Sigmoid colon (tissue), 7 donors: ENCODE data around the gene VWDE. TPM values are rescaled to one million over a fixed set of nuclear protein-coding genes. Genes with fewer than 3 reads are reported as not detected.

Experiments
- DNase-seq: peaks from one replicate; pipeline ENCODE4 v3.0.0-alpha.2; 2019
- H3K27ac ChIP-seq, 4 donors: fragments of 200-600 bp; sonication (generic); one replicate each; pipeline ENCODE4 v1.5.1; 2016 to 2019; ENCODE audit warnings: mild to moderate bottlenecking in 1 of 4
- H3K27me3 ChIP-seq, 3 donors: fragments of 200-600 bp; sonication (generic); one replicate each; pipeline ENCODE4 v1.5.1; 2019; ENCODE audit warnings: mild to moderate bottlenecking in 1 of 3
- H3K36me3 ChIP-seq, 4 donors: fragments of 200-600 bp; sonication (generic); one replicate each; pipeline ENCODE4 v1.5.1; 2016 to 2019
- H3K4me1 ChIP-seq, 4 donors: fragments of 200-600 bp; sonication (generic); one replicate each; pipeline ENCODE4 v1.5.1; 2017 to 2019
- H3K4me3 ChIP-seq, 4 donors: fragments of 200-600 bp; sonication (generic); one replicate each; pipeline ENCODE4 v1.5.1; 2017 to 2019; ENCODE audit warnings: mild to moderate bottlenecking in 2 of 4, moderate library complexity in 1 of 4
- H3K9me3 ChIP-seq, 4 donors: fragments of 200-600 bp in 3 of 4; sonication (generic) in 3 of 4; one replicate each; pipeline versions ENCODE4 v1.5.1 to v1.6.1; 2013 to 2019
- EP300 ChIP-seq, 4 donors: sonication (generic); formaldehyde crosslinking; IDR thresholded peaks; one replicate each; pipeline ENCODE4 v1.6.1; 2017; ENCODE audit warnings: antibody characterized with exemption in 4 of 4
- POLR2A ChIP-seq, 2 donors: fragments of 450-650 bp; IDR thresholded peaks; one replicate each; pipeline ENCODE4 v1.6.1; 2016; ENCODE audit warnings: antibody characterized with exemption in 2 of 2, mild to moderate bottlenecking in 2 of 2, moderate library complexity in 2 of 2
- POLR2AphosphoS5 ChIP-seq, 4 donors: sonication (generic); formaldehyde crosslinking; IDR thresholded peaks; one replicate each; pipeline ENCODE4 v1.6.1; 2017; ENCODE audit warnings: antibody characterized with exemption in 4 of 4
- WGBS, 2 donors: extraction: QIAGEN DNeasy Blood & Tissue Kit; methylation state at CpG; one replicate each; pipeline ENCODE4 v1.1.7; 2013; 5-methylcytosine and 5-hydroxymethylcytosine counted together
- intact Hi-C: fragments of 100-400 bp; cut with DNase I; formaldehyde crosslinking; loops from one replicate; pipeline ENCODE4 v1.15.1; 2023
- polyA plus RNA-seq, 3 donors: library from polyadenylated mRNA; stranded (reverse); fragments of 200-250 nt; gene quantifications; one replicate each; pipeline ENCODE4 v1.2.3, GENCODE V29; 2013
- total RNA-seq, 4 donors: library from RNA; depleted of rRNA; stranded (reverse); fragments of >200 nt; gene quantifications; one replicate each; pipeline ENCODE4 v1.1.0, GENCODE V29; 2016
- TF ChIP-seq, protein P1 (sequence below), 4 experiments: fragments of 450-650 bp in 3 of 4; fragments of 200-600 bp in 1 of 4; IDR thresholded peaks; one replicate each; pipeline ENCODE4 v1.5.1; 2016 to 2019; ENCODE audit warnings: antibody characterized with exemption in 4 of 4, mild to moderate bottlenecking in 3 of 4, moderate library complexity in 2 of 4
- donor health status: healthy with polysubstance abuse.
- donor health status: Bipolar disorder and iron deficiency.
- donor health status: healthy.

The VWDE gene
- total and polyA plus RNA-seq, 7 donors = under 0.01 to 0.39 (median 0.27) TPM; not detected in 4

GRCh38 chr7:12328888-12329770 lies 74.5 kb downstream of the VWDE start:
- Histone ChIP-seq H3K9me3 (no peaks in the 10 kb centered on the region), H3K4me3 (no peak overlapping the region), H3K4me1 (no peaks in the 10 kb centered on the region), H3K27me3 (no peaks in the 10 kb centered on the region), H3K27ac (no peak overlapping the region), H3K36me3 (no peaks in the 10 kb centered on the region)
- WGBS, 2 donors = 75 to 88% methylated on average over 6 of the region's 6 CpGs
- no peak for TF ChIP-seq POLR2A (IDR thresholded peaks at IDR 0.05)
- TF ChIP-seq EP300 (IDR thresholded peaks at IDR 0.05) = no peak
- TF ChIP-seq POLR2AphosphoS5 (IDR thresholded peaks at IDR 0.05) = no peak
- DNase-seq = no peak
- intact Hi-C loops = no loop called here

DNA sequence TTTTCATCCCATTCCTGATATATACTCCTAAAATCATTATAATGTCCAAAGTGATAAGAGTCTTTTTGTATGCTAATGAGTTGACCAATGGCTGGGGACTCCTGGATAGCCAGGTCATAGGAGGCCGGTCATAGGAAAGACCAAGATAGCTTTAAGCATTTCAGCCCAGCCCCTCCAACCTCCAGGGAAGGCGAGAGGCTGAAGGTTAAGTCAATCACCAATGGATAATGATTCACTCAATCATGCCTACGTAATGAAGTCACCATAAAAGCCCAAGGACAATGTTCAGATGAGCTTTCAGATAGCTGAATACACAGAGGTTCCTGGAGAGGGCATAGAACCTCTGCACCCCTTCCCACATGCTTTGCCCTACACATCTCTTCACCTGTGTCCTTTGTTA lies 75.7 kb downstream of the VWDE start:
- 40 to 81% methylated on average over 3 of the region's 3 CpGs for WGBS, 2 donors
- TF ChIP-seq EP300 (IDR thresholded peaks at IDR 0.05) (no peak), POLR2A (IDR thresholded peaks at IDR 0.05) (no peak), POLR2AphosphoS5 (IDR thresholded peaks at IDR 0.05) (no peak)
- TF ChIP-seq, protein P1, sequence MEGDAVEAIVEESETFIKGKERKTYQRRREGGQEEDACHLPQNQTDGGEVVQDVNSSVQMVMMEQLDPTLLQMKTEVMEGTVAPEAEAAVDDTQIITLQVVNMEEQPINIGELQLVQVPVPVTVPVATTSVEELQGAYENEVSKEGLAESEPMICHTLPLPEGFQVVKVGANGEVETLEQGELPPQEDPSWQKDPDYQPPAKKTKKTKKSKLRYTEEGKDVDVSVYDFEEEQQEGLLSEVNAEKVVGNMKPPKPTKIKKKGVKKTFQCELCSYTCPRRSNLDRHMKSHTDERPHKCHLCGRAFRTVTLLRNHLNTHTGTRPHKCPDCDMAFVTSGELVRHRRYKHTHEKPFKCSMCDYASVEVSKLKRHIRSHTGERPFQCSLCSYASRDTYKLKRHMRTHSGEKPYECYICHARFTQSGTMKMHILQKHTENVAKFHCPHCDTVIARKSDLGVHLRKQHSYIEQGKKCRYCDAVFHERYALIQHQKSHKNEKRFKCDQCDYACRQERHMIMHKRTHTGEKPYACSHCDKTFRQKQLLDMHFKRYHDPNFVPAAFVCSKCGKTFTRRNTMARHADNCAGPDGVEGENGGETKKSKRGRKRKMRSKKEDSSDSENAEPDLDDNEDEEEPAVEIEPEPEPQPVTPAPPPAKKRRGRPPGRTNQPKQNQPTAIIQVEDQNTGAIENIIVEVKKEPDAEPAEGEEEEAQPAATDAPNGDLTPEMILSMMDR (IDR thresholded peaks at IDR 0.05) = no peak
- no peak overlapping the region for H3K4me3 ChIP-seq
- no peaks in the 10 kb centered on the region for H3K36me3 ChIP-seq
- H3K9me3 ChIP-seq = no peaks in the 10 kb centered on the region
- H3K27me3 ChIP-seq = no peaks in the 10 kb centered on the region
- H3K4me1 ChIP-seq = no peaks in the 10 kb centered on the region
- H3K27ac ChIP-seq = no peak overlapping the region
- no peak for DNase-seq
- intact Hi-C loops = no loop called here

DNA sequence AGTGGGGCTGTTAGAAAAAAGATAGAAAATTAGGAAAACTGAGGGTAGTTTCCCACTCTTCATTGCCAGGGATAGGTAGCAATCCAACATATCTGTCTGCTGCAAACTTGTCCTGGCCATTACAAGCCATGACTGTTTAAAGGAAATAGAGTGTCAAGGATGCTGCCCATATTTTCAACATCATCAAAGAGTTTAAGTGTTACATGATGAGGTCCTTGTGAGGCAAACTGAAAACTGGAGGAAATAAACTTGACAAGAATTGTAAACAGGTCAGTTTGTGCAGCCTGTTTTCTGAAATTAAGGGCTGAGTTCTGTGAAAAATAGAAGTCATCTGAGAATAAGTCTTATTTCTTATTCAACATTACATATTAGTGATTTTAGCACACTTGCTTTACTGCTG lies 78.0 kb downstream of the VWDE start:
- Histone ChIP-seq H3K27ac (no peak overlapping the region), H3K4me1 (no peaks in the 10 kb centered on the region), H3K4me3 (no peak overlapping the region), H3K9me3 (no peaks in the 10 kb centered on the region), H3K27me3 (no peaks in the 10 kb centered on the region), H3K36me3 (no peaks in the 10 kb centered on the region)
- DNase-seq = no peak
- TF ChIP-seq EP300 (IDR thresholded peaks at IDR 0.05) = no peak
- TF ChIP-seq, protein P1 (IDR thresholded peaks at IDR 0.05) = no peak
- TF ChIP-seq POLR2A (IDR thresholded peaks at IDR 0.05) = no peak
- no peak for TF ChIP-seq POLR2AphosphoS5 (IDR thresholded peaks at IDR 0.05)
- intact Hi-C loops = no loop called here

DNA sequence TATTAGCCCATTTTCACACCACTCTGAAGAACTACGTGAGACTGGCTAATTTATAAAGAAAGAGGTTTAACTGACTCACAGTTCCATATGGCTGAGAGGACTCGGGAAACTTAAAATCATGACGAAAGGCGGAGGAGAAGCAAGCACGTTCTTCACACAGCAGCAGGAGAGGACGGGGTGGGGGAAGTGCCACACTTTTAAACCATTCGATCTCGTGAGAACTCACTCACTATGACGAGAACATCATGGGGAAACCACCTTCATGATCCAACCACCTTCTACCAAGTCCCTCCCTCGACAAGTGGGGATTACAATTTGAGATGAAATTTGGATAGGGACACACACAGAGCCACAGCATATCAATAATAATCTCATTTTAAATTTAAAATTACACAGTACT lies 80.2 kb downstream of the VWDE start:
- intact Hi-C loops = loop anchor here (5.0 kb wide), 1 partner anchor 896 kb away; no protein-coding TSS in a partner anchor
- Histone ChIP-seq H3K36me3 (no peaks in the 10 kb centered on the region), H3K27me3 (no peaks in the 10 kb centered on the region), H3K4me1 (no peaks in the 10 kb centered on the region), H3K27ac (no peak overlapping the region), H3K9me3 (no peaks in the 10 kb centered on the region), H3K4me3 (no peak overlapping the region)
- 85 to 87% methylated on average over 10 of the region's 10 CpGs for WGBS, 2 donors
- DNase-seq = no peak
- TF ChIP-seq, protein P1 (IDR thresholded peaks at IDR 0.05) = no peak
- no peak for TF ChIP-seq EP300 (IDR thresholded peaks at IDR 0.05)

- H3K27me3 ChIP-seq = no peaks in the 10 kb centered on the region
- no peak for TF ChIP-seq POLR2AphosphoS5 (IDR thresholded peaks at IDR 0.05)
- no peak for TF ChIP-seq EP300 (IDR thresholded peaks at IDR 0.05)
- no peak for TF ChIP-seq POLR2A (IDR thresholded peaks at IDR 0.05)
- TF ChIP-seq, protein P1 (IDR thresholded peaks at IDR 0.05) = no peak
- 20 to 74% methylated on average over 3 of the region's 3 CpGs for WGBS, 2 donors
These were observed 80.8 kb downstream of the VWDE start for GRCh38 chr7:12322903-12323300.

More at GRCh38 chr7:12322903-12323300, 80.8 kb downstream of the VWDE start:
- intact Hi-C loops = loop anchor here (1.0 to 5.0 kb wide), 2 partner anchors 256 to 896 kb away; no protein-coding TSS in a partner anchor
- no peak overlapping the region for H3K27ac ChIP-seq
- DNase-seq = no peak
- no peak overlapping the region for H3K4me3 ChIP-seq
- no peaks in the 10 kb centered on the region for H3K36me3 ChIP-seq
- H3K9me3 ChIP-seq = no peaks in the 10 kb centered on the region
- no peaks in the 10 kb centered on the region for H3K4me1 ChIP-seq
